Mesenchymal stem cell (in vitro differentiated cells and primary cell): ENCODE results near the gene DNAL1.

Experiments used
- DNase-seq: peaks from one replicate; pipeline ENCODE4 v3.0.0-alpha.2; 2013
- H2AFZ ChIP-seq: one replicate; pipeline ENCODE4 v1.6.1; 2013; ENCODE audit warnings: low read depth, mild to moderate bottlenecking, control low read depth, inconsistent platforms, low read length, moderate library complexity
- H2AK5ac ChIP-seq: 2 replicates; pipeline ENCODE4 v1.6.1; 2013; ENCODE audit warnings: low read length, moderate library complexity, mild to moderate bottlenecking, inconsistent platforms; ENCODE audit not compliant: severe bottlenecking
- H2BK120ac ChIP-seq: one replicate; pipeline ENCODE4 v1.6.1; 2013; ENCODE audit warnings: low read depth, mild to moderate bottlenecking, inconsistent platforms, low read length, moderate library complexity
- H2BK12ac ChIP-seq, 2 experiments: one replicate each; pipeline ENCODE4 v1.6.1; 2013; ENCODE audit warnings: inconsistent platforms in 2 of 2, low read length in 2 of 2, mild to moderate bottlenecking in 2 of 2, moderate library complexity in 2 of 2, control low read depth in 1 of 2
- H2BK15ac ChIP-seq: one replicate; pipeline ENCODE4 v1.6.1; 2013; ENCODE audit warnings: mild to moderate bottlenecking, low read depth, inconsistent platforms; ENCODE audit not compliant: poor library complexity, severe bottlenecking
- H2BK5ac ChIP-seq: 2 replicates; pipeline ENCODE4 v1.6.1; 2013; ENCODE audit warnings: low read depth, mild to moderate bottlenecking, low read length, control low read depth, inconsistent platforms; ENCODE audit not compliant: poor library complexity, severe bottlenecking
- H3K14ac ChIP-seq, 2 experiments: one replicate each; pipeline ENCODE4 v1.6.1; 2013; ENCODE audit warnings: inconsistent platforms in 2 of 2, low read length in 2 of 2, control low read depth in 1 of 2, mild to moderate bottlenecking in 1 of 2, moderate library complexity in 1 of 2
- H3K18ac ChIP-seq, 2 experiments: one replicate each; pipeline ENCODE4 v1.6.1; 2013; ENCODE audit warnings: inconsistent platforms in 2 of 2, low read length in 2 of 2, control low read depth in 1 of 2, low read depth in 1 of 2, mild to moderate bottlenecking in 1 of 2
- H3K23ac ChIP-seq, 2 experiments: one replicate each; pipeline ENCODE4 v1.6.1; 2013; ENCODE audit warnings: inconsistent platforms in 2 of 2, low read length in 2 of 2, mild to moderate bottlenecking in 2 of 2, moderate library complexity in 2 of 2, control low read depth in 1 of 2
- H3K27ac ChIP-seq: 2 replicates; pipeline ENCODE4 v1.5.1; 2013; ENCODE audit warnings: mild to moderate bottlenecking, moderate library complexity, low read length, control low read depth, inconsistent platforms; ENCODE audit not compliant: poor library complexity, severe bottlenecking
- H3K27me3 ChIP-seq, 2 experiments: 2 replicates each; pipeline versions ENCODE4 v1.6.1 to v1.7.0; 2013; ENCODE audit warnings: low read length in 2 of 2, mild to moderate bottlenecking in 2 of 2, moderate library complexity in 2 of 2, control low read depth in 1 of 2, inconsistent platforms in 1 of 2; ENCODE audit not compliant: control insufficient read depth in 1 of 2, insufficient read depth in 1 of 2
- H3K36me3 ChIP-seq, 2 experiments: 2 replicates each; pipeline versions ENCODE4 v1.6.1 to v1.7.0; 2013; ENCODE audit warnings: low read length in 2 of 2, control low read depth in 1 of 2, inconsistent platforms in 1 of 2, low read depth in 1 of 2, mild to moderate bottlenecking in 1 of 2; ENCODE audit not compliant: insufficient read depth in 2 of 2, control insufficient read depth in 1 of 2
- H3K4ac ChIP-seq, 2 experiments: one replicate each; pipeline ENCODE4 v1.6.1; 2013; ENCODE audit warnings: inconsistent platforms in 2 of 2, low read length in 2 of 2, mild to moderate bottlenecking in 2 of 2, moderate library complexity in 2 of 2, control low read depth in 1 of 2, low read depth in 1 of 2
- H3K4me1 ChIP-seq: 2 replicates; pipeline ENCODE4 v1.6.1; 2013; ENCODE audit warnings: low read depth, low read length, control low read depth; ENCODE audit not compliant: control insufficient read depth, insufficient read depth
- H3K4me2 ChIP-seq: 2 replicates; pipeline ENCODE4 v1.6.1; 2013; ENCODE audit warnings: low read length, mild to moderate bottlenecking, inconsistent platforms; ENCODE audit not compliant: poor library complexity, severe bottlenecking
- H3K4me3 ChIP-seq, 2 experiments: 2 replicates each; pipeline versions ENCODE4 v1.5.1 to v1.7.0; 2013; ENCODE audit warnings: low read length in 2 of 2, mild to moderate bottlenecking in 2 of 2, control low read depth in 1 of 2, low read depth in 1 of 2; ENCODE audit not compliant: insufficient read depth in 1 of 2
- H3K79me1 ChIP-seq: replicated peaks from 2 replicates; pipeline ENCODE4 v1.6.1; 2013; ENCODE audit warnings: mild to moderate bottlenecking, control low read depth, low read length, inconsistent platforms; ENCODE audit not compliant: poor library complexity, severe bottlenecking
- H3K9ac ChIP-seq: 2 replicates; pipeline ENCODE4 v1.7.0; 2013; ENCODE audit warnings: mild to moderate bottlenecking, low read length, moderate library complexity
- H3K9me3 ChIP-seq: 2 replicates; pipeline ENCODE4 v1.7.0; 2013; ENCODE audit warnings: mild to moderate bottlenecking, low read length; ENCODE audit not compliant: control insufficient read depth
- H4K8ac ChIP-seq: one replicate; pipeline ENCODE4 v1.6.1; 2013; ENCODE audit warnings: inconsistent platforms, mild to moderate bottlenecking, low read length, moderate library complexity
- H4K91ac ChIP-seq: one replicate; pipeline ENCODE4 v1.6.1; 2013; ENCODE audit warnings: mild to moderate bottlenecking, low read length, inconsistent platforms
- WGBS: methylation state at CpG from one replicate; pipeline ENCODE4 v1.1.7; 2013; ENCODE audit warnings: mixed read lengths; 5-methylcytosine and 5-hydroxymethylcytosine counted together

Gene DNAL1

DNA sequence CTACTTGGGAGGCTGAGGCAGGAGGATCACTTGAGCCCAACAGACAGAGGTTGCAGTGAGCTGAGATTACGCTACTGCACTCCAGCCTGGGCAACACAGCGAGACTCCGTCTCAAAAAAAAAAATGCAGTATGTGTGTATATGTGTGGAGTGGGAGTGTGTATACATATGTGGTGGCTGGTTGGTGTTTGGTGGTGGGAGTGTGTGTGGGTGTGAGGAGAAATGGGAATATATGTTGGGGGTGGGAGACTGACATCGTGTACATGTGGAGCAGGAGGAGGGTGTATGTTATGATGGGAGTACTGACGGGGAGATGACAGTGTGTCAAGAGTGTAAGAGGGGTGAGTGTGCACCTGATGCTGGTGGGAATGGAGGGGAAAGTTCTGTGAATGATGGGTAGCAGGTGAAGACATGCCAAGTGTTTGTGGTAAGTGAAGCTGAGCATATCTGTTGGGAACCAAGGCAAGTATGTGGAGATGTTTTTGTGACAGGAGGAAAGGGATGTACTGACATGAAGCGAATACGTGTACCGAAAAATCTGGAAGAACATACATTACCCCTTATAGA lies 65.2 kb downstream of the DNAL1 start:
- Histone ChIP-seq H3K9me3 (no peaks in the 10 kb centered on the region), H3K79me1 (peaks cover 4% of the 10 kb centered on the region), H2BK12ac (no peak overlapping the region), H3K9ac (no peak overlapping the region), H2AK5ac (no peak overlapping the region), H3K4ac (no peak overlapping the region), H4K91ac (no peak overlapping the region), H4K8ac (no peak overlapping the region), H3K23ac (no peak overlapping the region), H2AFZ (no peak overlapping the region), H2BK5ac (no peak overlapping the region), H2BK120ac (no peak overlapping the region), H3K27me3 (no peaks in the 10 kb centered on the region), H3K27ac (no peak overlapping the region), H3K14ac (peak overlapping the region in 1 of 2 experiments; percentile 53), H3K4me3 (no peak overlapping the region), H2BK15ac (no peak overlapping the region), H3K4me2 (no peak overlapping the region), H3K4me1 (peaks cover 5% of the 10 kb centered on the region), H3K36me3 (peaks cover 0 to 4% of the 10 kb centered on the region in 2 experiments), H3K18ac (no peak overlapping the region)
- 95% methylated on average over 8 of the region's 8 CpGs for WGBS
- DNase-seq, result no peak

DNA sequence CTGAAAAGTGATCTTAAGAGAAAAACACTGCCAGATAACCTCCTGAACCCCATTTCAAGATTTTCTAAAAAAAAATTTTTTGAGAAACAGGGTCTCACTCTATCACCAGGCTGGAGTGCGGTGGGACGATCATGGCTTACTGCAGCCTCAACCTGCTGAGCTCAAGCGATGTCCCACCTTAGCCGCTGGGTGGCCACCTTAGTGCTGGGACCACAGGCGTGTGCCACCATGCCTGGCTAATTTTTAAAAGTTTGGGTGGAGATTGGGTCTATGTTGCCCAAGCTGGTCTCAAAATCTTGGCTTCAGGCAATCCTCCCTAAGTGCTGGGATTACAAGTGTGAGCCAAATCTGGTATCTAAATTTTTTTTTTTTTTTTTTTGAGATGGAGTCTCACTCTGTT lies 66.0 kb downstream of the DNAL1 start:
- peaks cover 5% of the 10 kb centered on the region for H3K4me1 ChIP-seq
- H3K79me1 ChIP-seq, result peaks cover 4% of the 10 kb centered on the region
- peaks cover 2 to 10% of the 10 kb centered on the region in 2 experiments for H3K36me3 ChIP-seq
- no peak overlapping the region for H3K9ac ChIP-seq
- no peaks in the 10 kb centered on the region for H3K27me3 ChIP-seq
- no peak overlapping the region for H3K4me2 ChIP-seq
- H3K4me3 ChIP-seq, result no peak overlapping the region
- H4K8ac ChIP-seq, result no peak overlapping the region
- no peak overlapping the region for H2AK5ac ChIP-seq
- no peak overlapping the region for H3K18ac ChIP-seq
- no peak overlapping the region for H4K91ac ChIP-seq
- WGBS, result 90% methylated on average over 5 of the region's 5 CpGs
- H2BK12ac ChIP-seq, result no peak overlapping the region
- no peak overlapping the region for H2BK5ac ChIP-seq
- no peak for DNase-seq
- H2BK120ac ChIP-seq, result no peak overlapping the region
- H3K23ac ChIP-seq, result no peak overlapping the region
- no peaks in the 10 kb centered on the region for H3K9me3 ChIP-seq
- no peak overlapping the region for H3K27ac ChIP-seq
- H3K4ac ChIP-seq, result no peak overlapping the region
- no peak overlapping the region for H2BK15ac ChIP-seq
- no peak overlapping the region for H3K14ac ChIP-seq
- H2AFZ ChIP-seq, result no peak overlapping the region

DNA sequence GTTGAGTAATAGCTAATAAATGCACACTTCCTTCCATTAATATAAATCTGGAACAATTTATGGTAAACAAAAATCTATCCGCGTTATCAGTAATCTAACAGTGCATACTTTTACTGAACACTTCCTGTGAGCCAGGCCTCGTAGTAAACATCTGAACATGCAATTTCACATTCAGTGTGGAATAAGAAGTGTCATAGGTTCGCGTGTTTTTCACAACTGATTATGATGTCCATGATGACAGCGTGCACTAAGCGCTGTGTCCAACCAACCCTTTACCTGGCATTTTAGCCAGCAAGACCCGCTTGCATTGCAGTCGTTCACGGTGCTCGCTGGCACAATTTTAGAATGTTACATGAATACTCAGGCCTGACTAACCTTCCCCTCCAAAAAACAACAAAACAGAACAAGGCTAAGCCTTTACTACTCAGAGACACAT lies 67.3 kb downstream of the DNAL1 start:
- Histone ChIP-seq H3K4me3 (peak overlapping the region; percentile 74 to 91), H2AFZ (no peak overlapping the region), H3K9me3 (no peaks in the 10 kb centered on the region), H3K4ac (no peak overlapping the region), H2BK120ac (no peak overlapping the region), H3K4me1 (peaks cover 5% of the 10 kb centered on the region), H3K14ac (peak overlapping the region in 1 of 2 experiments; percentile 85), H2BK15ac (no peak overlapping the region), H4K8ac (no peak overlapping the region), H2BK12ac (no peak overlapping the region), H4K91ac (no peak overlapping the region), H3K9ac (peak overlapping the region; percentile 92), H3K27me3 (no peaks in the 10 kb centered on the region), H3K36me3 (peaks cover 4 to 21% of the 10 kb centered on the region in 2 experiments), H3K27ac (no peak overlapping the region), H2AK5ac (no peak overlapping the region), H3K79me1 (peaks cover 7% of the 10 kb centered on the region), H3K4me2 (peak overlapping the region; percentile 67), H2BK5ac (no peak overlapping the region), H3K23ac (no peak overlapping the region), H3K18ac (peak overlapping the region; percentile 11 to 67)
- 43% methylated on average over 11 of the region's 11 CpGs for WGBS
- DNase-seq, result peak; percentile 51

DNA sequence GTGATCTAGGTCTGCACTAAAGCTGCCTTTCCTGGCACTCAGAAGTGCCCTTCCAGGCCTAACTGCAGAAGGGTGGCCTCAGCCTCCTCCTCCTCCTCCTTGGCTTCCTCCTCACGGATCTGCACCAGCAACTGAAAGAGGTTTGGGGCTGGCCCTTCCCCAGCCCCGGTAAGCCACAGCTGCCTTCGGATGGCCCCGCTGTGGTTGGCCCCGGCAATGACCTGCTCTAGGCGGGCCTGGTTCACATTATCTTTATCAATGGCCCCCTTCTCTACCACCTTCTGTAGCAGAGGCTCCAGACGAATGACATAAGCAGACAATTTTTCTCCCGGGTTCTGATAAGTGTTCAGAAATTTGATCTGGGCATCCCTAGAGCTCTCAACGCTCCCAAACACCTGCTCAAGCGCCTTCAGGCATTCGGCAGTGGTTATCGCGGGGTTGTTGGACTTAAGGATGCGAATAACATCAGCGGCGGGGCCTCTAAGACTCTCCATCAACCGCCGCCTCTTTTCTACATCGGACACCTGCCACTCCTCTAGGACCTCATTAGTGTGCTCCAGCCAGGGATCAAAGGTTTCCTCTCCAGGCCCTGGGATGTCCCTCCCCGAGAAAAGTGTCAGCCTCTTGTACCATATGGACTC lies 67.9 kb downstream of the DNAL1 start:
- no peak overlapping the region for H4K91ac ChIP-seq
- H2BK5ac ChIP-seq, result no peak overlapping the region
- no peak overlapping the region for H3K23ac ChIP-seq
- H3K4me2 ChIP-seq, result peak overlapping the region; percentile 67
- no peak overlapping the region for H2BK15ac ChIP-seq
- H3K9me3 ChIP-seq, result no peaks in the 10 kb centered on the region
- no peak overlapping the region for H2BK120ac ChIP-seq
- H3K4ac ChIP-seq, result no peak overlapping the region
- H3K27me3 ChIP-seq, result no peaks in the 10 kb centered on the region
- peak overlapping the region in 1 of 2 experiments; percentile 85 for H3K14ac ChIP-seq
- peak overlapping the region; percentile 92 for H3K9ac ChIP-seq
- no peak for DNase-seq
- H3K36me3 ChIP-seq, result peaks cover 9 to 26% of the 10 kb centered on the region in 2 experiments
- H2AK5ac ChIP-seq, result no peak overlapping the region
- no peak overlapping the region for H4K8ac ChIP-seq
- H3K4me3 ChIP-seq, result peak overlapping the region; percentile 74 to 91
- H2AFZ ChIP-seq, result no peak overlapping the region
- peaks cover 8% of the 10 kb centered on the region for H3K79me1 ChIP-seq
- peaks cover 9% of the 10 kb centered on the region for H3K4me1 ChIP-seq
- H3K18ac ChIP-seq, result peak overlapping the region in 1 of 2 experiments; percentile 67
- H3K27ac ChIP-seq, result no peak overlapping the region
- H2BK12ac ChIP-seq, result no peak overlapping the region
- WGBS, result 5% methylated on average over 20 of the region's 20 CpGs
